ENCODE results near the gene ALG2. TPM values are rescaled to one million over a fixed set of nuclear protein-coding genes. Genes with fewer than 3 reads are reported as not detected.

ALG2 gene, protein sequence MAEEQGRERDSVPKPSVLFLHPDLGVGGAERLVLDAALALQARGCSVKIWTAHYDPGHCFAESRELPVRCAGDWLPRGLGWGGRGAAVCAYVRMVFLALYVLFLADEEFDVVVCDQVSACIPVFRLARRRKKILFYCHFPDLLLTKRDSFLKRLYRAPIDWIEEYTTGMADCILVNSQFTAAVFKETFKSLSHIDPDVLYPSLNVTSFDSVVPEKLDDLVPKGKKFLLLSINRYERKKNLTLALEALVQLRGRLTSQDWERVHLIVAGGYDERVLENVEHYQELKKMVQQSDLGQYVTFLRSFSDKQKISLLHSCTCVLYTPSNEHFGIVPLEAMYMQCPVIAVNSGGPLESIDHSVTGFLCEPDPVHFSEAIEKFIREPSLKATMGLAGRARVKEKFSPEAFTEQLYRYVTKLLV
- polyA plus RNA-seq (2011; rRNA removed) (55.0 and 61.6 TPM in 2 replicates), polyA minus RNA-seq (2011; rRNA and poly(A)+ RNA removed) (31.5 and 35.6 TPM in 2 replicates)

DNA sequence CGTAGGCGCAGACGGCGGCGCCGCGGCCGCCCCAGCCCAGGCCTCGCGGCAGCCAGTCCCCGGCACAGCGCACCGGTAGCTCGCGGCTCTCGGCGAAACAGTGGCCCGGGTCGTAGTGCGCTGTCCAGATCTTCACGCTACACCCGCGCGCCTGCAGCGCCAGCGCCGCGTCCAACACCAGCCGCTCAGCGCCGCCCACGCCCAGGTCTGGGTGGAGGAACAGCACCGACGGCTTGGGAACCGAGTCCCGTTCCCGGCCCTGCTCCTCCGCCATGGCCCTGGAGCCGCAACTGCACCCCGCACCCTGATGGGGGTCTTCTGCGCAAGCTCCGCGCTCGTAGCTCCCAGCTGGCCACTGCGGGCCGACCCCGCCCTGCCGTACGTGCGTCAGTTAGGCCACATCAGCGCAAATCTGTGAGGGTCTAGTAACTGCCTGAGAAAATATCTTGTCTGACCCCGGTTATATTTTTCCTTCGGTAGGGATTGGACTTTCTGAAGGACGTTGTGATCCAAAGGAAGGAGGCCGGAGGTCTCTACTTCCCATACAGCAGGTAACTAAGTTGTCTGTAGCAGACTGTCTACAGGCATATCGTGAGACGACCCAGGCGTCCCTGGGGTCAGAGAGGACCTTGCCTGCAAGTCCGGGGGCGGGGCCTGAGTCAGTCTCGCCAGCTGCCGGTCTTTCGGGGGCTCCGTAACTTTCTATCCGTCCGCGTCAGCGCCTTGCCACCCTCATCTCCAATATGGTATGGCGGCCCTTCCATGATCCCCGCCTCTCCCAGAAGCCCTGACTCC, at the start of gene ALG2, which contains the start of gene SEC61B:
Gene ALG2 (minus strand): TSS at position 322 of the 795 bp plus-strand sequence. CDS start 48 bp downstream, at position 274.
Gene SEC61B (plus strand): TSS at position 662 of the 795 bp plus-strand sequence. CDS start 82 bp downstream, at position 744.
- POLR2A ChIA-PET, result interaction anchor here (0.6 to 2.3 kb wide), 10 partner anchors 11 to 682 kb away, joined by 3 to 22 read pairs (median 4); no protein-coding TSS in a partner anchor
- Histone ChIP-seq H3K9me3 (ENCODE audit: control insufficient read depth, insufficient read depth, low read length) (no peaks in the 10 kb centered on the region; the same call in 1 of the 2 replicates), H3K4me3 (ENCODE audit: low read depth, low read length) (peak within 1 kb of the TSS; percentile 98), H3K27me3 (ENCODE audit: control insufficient read depth, insufficient read depth, low read length) (no peaks in the 10 kb centered on the region), H3K27ac (ENCODE audit: low read depth, low read length) (peak within 1 kb of the TSS; percentile 99)
- DNase-seq (ENCODE audit: low read depth, low spot score), result peak; percentile 91
- TF ChIP-seq, protein P1, sequence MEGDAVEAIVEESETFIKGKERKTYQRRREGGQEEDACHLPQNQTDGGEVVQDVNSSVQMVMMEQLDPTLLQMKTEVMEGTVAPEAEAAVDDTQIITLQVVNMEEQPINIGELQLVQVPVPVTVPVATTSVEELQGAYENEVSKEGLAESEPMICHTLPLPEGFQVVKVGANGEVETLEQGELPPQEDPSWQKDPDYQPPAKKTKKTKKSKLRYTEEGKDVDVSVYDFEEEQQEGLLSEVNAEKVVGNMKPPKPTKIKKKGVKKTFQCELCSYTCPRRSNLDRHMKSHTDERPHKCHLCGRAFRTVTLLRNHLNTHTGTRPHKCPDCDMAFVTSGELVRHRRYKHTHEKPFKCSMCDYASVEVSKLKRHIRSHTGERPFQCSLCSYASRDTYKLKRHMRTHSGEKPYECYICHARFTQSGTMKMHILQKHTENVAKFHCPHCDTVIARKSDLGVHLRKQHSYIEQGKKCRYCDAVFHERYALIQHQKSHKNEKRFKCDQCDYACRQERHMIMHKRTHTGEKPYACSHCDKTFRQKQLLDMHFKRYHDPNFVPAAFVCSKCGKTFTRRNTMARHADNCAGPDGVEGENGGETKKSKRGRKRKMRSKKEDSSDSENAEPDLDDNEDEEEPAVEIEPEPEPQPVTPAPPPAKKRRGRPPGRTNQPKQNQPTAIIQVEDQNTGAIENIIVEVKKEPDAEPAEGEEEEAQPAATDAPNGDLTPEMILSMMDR (IDR thresholded peaks at IDR 0.05; ENCODE audit: low read depth, low read length), result no peak
- CTCF ChIA-PET, result interaction anchor here (0.6 to 2.1 kb wide), 5 partner anchors 10 to 49 kb away, joined by 3 to 21 read pairs (median 7); no protein-coding TSS in a partner anchor

GRCh38 chr9:99270491-99270890, 48.7 kb upstream of the ALG2 start:
- Histone ChIP-seq H3K27ac (ENCODE audit: low read depth, low read length) (no peak overlapping the region), H3K9me3 (ENCODE audit: control insufficient read depth, insufficient read depth, low read length) (no peaks in the 10 kb centered on the region), H3K4me3 (ENCODE audit: low read depth, low read length) (no peak overlapping the region), H3K27me3 (ENCODE audit: control insufficient read depth, insufficient read depth, low read length) (peaks cover 3% of the 10 kb centered on the region)
- DNase-seq (ENCODE audit: low read depth, low spot score), result no peak
- ChIA-PET CTCF (no interaction called here), POLR2A (no interaction called here)
- TF ChIP-seq, protein P1 (IDR thresholded peaks at IDR 0.05; ENCODE audit: low read depth, low read length), result no peak

DNA sequence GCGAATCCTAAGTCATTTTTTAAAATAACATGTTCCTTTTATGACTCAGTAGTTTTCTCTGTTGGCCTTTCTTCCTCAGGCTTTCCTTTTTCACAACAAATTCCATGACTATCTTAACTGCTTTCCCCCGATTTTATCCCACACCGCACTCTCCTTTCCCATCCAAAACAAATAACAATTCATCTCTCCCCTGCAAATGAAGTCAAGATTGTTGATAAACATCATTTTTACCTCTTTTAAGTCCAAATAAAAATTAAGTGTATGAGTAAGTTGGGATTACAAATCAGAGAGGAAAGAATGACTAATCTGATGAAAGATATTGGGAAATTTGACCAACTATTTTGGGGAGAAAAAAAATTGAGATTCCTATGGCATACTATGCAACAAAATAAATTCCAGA, 47.7 kb upstream of the ALG2 start:
- CTCF ChIA-PET, result interaction anchor here (1.1 to 1.2 kb wide), 2 partner anchors 46 to 954 kb away, joined by 3 to 7 read pairs; no protein-coding TSS in a partner anchor
- POLR2A ChIA-PET, result no interaction called here
- DNase-seq (ENCODE audit: low read depth, low spot score), result peak; percentile 30
- Histone ChIP-seq H3K9me3 (ENCODE audit: control insufficient read depth, insufficient read depth, low read length) (no peaks in the 10 kb centered on the region), H3K27me3 (ENCODE audit: control insufficient read depth, insufficient read depth, low read length) (peaks cover 3% of the 10 kb centered on the region), H3K4me3 (ENCODE audit: low read depth, low read length) (no peak overlapping the region), H3K27ac (ENCODE audit: low read depth, low read length) (no peak overlapping the region)
- TF ChIP-seq, protein P1 (IDR thresholded peaks at IDR 0.05; ENCODE audit: low read depth, low read length), result no peak

GRCh38 chr9:99266255-99267023, 44.7 kb upstream of the ALG2 start:
- CTCF ChIA-PET, result interaction anchor here (0.6 to 1.1 kb wide), 5 partner anchors 31 to 1324 kb away, joined by 3 read pairs; no protein-coding TSS in a partner anchor
- no peaks in the 10 kb centered on the region for H3K9me3 ChIP-seq (ENCODE audit: control insufficient read depth, insufficient read depth, low read length)
- peaks cover 4% of the 10 kb centered on the region for H3K27me3 ChIP-seq (ENCODE audit: control insufficient read depth, insufficient read depth, low read length)
- TF ChIP-seq, protein P1 (IDR thresholded peaks at IDR 0.05; ENCODE audit: low read depth, low read length), result peak; percentile 94
- H3K27ac ChIP-seq (ENCODE audit: low read depth, low read length), result peak overlapping the region; percentile 2
- H3K4me3 ChIP-seq (ENCODE audit: low read depth, low read length), result no peak overlapping the region
- peak; percentile 23 for DNase-seq (ENCODE audit: low read depth, low spot score)
- POLR2A ChIA-PET, result no interaction called here
